Fibroblast of lung (primary cell): ENCODE results near the gene AMIGO3. TPM values are rescaled to one million over a fixed set of nuclear protein-coding genes. Genes with fewer than 3 reads are reported as not detected.
A peak's percentile ranks its signal among the peaks of the same experiment; 100 is the strongest.

Source experiments
- DNase-seq, 2 donors: peaks; one replicate each; pipeline versions ENCODE4 v3.0.0 to v3.0.0-alpha.2; 2010; ENCODE audit warnings: low read depth in 2 of 2
- H2AFZ ChIP-seq: 2 replicates; pipeline ENCODE4 v1.5.1; 2012; ENCODE audit warnings: low read length, control low read depth, inconsistent platforms
- H3K27ac ChIP-seq: 2 replicates; pipeline ENCODE4 v1.5.1; 2011; ENCODE audit warnings: low read length, control low read depth; ENCODE audit not compliant: insufficient read depth
- H3K27me3 ChIP-seq: 2 replicates; pipeline ENCODE4 v1.5.1; 2011; ENCODE audit warnings: mild to moderate bottlenecking, low read length; ENCODE audit not compliant: control insufficient read depth, insufficient read depth
- H3K36me3 ChIP-seq: 2 replicates; pipeline ENCODE4 v1.5.1; 2011; ENCODE audit warnings: low read length; ENCODE audit not compliant: control insufficient read depth, insufficient read depth
- H3K4me1 ChIP-seq: 2 replicates; pipeline ENCODE4 v1.5.1; 2011; ENCODE audit warnings: low read length; ENCODE audit not compliant: control insufficient read depth, insufficient read depth; ENCODE audit errors: extremely low read depth
- H3K4me2 ChIP-seq: 2 replicates; pipeline ENCODE4 v1.5.1; 2011; ENCODE audit warnings: low read length, control low read depth; ENCODE audit not compliant: insufficient read depth; ENCODE audit errors: extremely low read depth
- H3K4me3 ChIP-seq, 4 experiments: fragments of 200-600 bp in 1 of 4; sonication (generic) in 1 of 4; replicated peaks in 1 of 4; 2 replicates each; pipeline ENCODE4 v1.5.1; 2011 to 2016; ENCODE audit warnings: low read length in 4 of 4, low read depth in 3 of 4, mild to moderate bottlenecking in 3 of 4, control low read depth in 2 of 4, inconsistent platforms in 1 of 4, mixed read lengths in 1 of 4; ENCODE audit not compliant: insufficient read depth in 1 of 4; ENCODE audit errors: control extremely low read depth in 1 of 4
- H3K79me2 ChIP-seq: 2 replicates; pipeline ENCODE4 v1.5.1; 2012; ENCODE audit warnings: mild to moderate bottlenecking, low read length, inconsistent platforms; ENCODE audit not compliant: control insufficient read depth, insufficient read depth
- H3K9ac ChIP-seq: 2 replicates; pipeline ENCODE4 v1.5.1; 2011; ENCODE audit warnings: mild to moderate bottlenecking, low read length, control low read depth; ENCODE audit not compliant: insufficient read depth
- H3K9me3 ChIP-seq: 2 replicates; pipeline ENCODE4 v1.5.1; 2012; ENCODE audit warnings: low read depth, low read length; ENCODE audit not compliant: control insufficient read depth, insufficient read depth
- H4K20me1 ChIP-seq: 2 replicates; pipeline ENCODE4 v1.5.1; 2011; ENCODE audit warnings: low read length; ENCODE audit not compliant: control insufficient read depth, insufficient read depth; ENCODE audit errors: extremely low read depth
- EZH2 ChIP-seq: IDR thresholded peaks from 2 replicates; pipeline ENCODE4 v1.5.1; 2012; ENCODE audit warnings: low read length, control low read depth, mild to moderate bottlenecking; ENCODE audit errors: missing control alignments
- polyA minus RNA-seq: library from RNA; depleted of rRNA, polyadenylated mRNA; stranded (reverse); fragments of >200 nt; gene quantifications from 2 replicates; pipeline ENCODE4 v1.2.3, GENCODE V29; 2011; ENCODE audit warnings: low replicate concordance
- polyA plus RNA-seq, 2 donors: library from polyadenylated mRNA; depleted of rRNA in 1 of 2; stranded (reverse) in 1 of 2; unstranded in 1 of 2; fragments of >200 nt; gene quantifications; 2 replicates each; pipeline ENCODE4 v1.2.1, GENCODE V29; 2011 to 2012; ENCODE audit warnings: missing spikeins in 1 of 2
- total RNA-seq: library from RNA; depleted of rRNA; stranded (reverse); fragments of >200 nt; gene quantifications from 2 replicates; pipeline ENCODE4 v1.2.1, GENCODE V29; 2014
- TF ChIP-seq, protein P1 (sequence below), 2 donors: IDR thresholded peaks in 1 of 2; conservative IDR thresholded peaks in 1 of 2; 1 replicate in 1 of 2; 2 replicates in 1 of 2; pipeline ENCODE4 v1.5.1; 2011 to 2012; ENCODE audit warnings: low read length in 2 of 2, control low read depth in 1 of 2, inconsistent platforms in 1 of 2, low read depth in 1 of 2, mild to moderate bottlenecking in 1 of 2

Gene AMIGO3, protein sequence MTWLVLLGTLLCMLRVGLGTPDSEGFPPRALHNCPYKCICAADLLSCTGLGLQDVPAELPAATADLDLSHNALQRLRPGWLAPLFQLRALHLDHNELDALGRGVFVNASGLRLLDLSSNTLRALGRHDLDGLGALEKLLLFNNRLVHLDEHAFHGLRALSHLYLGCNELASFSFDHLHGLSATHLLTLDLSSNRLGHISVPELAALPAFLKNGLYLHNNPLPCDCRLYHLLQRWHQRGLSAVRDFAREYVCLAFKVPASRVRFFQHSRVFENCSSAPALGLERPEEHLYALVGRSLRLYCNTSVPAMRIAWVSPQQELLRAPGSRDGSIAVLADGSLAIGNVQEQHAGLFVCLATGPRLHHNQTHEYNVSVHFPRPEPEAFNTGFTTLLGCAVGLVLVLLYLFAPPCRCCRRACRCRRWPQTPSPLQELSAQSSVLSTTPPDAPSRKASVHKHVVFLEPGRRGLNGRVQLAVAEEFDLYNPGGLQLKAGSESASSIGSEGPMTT
- under 0.01 and 0.33 TPM in 2 replicates for total RNA-seq
- 0.17 TPM in 1 of 2 replicates, not detected in the other for polyA plus RNA-seq
- 0.43 and 0.73 TPM in 2 replicates for polyA plus RNA-seq (2012)
- polyA minus RNA-seq = not detected in 2 replicates

DNA sequence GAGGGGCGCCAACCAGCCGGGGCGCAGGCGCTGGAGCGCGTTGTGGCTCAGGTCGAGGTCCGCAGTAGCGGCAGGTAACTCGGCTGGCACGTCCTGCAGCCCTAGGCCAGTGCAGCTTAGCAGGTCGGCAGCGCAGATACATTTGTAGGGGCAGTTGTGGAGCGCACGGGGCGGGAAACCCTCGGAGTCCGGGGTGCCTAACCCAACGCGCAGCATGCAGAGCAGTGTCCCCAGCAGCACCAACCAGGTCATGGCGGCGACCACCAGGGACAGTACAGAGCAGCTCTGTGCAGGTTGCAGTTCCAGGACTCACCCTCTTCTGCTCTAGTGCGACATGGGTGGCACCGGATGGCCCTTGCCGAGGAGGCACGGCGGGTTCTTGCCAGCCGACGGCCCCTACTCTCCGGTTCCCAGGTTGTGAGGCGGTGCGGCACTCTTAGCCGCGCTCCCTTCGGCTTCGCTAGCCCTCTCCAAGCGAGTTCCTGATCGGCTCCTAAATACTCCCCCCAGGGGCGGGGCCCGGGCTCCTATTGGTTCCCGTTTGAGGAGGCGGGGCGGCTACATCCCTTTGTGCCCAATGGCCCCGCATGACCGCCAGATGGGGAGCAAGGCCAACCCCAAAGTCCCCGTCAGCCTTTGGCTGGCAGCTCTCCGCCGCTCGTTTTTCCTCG, at the start of gene AMIGO3:
AMIGO3 (minus strand) TSS at position 471 of the 671 bp plus-strand sequence; CDS start at position 252, 219 bp downstream.
- no peak within 1 kb of the TSS for H3K27ac ChIP-seq
- H3K27me3 ChIP-seq = no peaks in the 10 kb centered on the region
- TF ChIP-seq, protein P1, sequence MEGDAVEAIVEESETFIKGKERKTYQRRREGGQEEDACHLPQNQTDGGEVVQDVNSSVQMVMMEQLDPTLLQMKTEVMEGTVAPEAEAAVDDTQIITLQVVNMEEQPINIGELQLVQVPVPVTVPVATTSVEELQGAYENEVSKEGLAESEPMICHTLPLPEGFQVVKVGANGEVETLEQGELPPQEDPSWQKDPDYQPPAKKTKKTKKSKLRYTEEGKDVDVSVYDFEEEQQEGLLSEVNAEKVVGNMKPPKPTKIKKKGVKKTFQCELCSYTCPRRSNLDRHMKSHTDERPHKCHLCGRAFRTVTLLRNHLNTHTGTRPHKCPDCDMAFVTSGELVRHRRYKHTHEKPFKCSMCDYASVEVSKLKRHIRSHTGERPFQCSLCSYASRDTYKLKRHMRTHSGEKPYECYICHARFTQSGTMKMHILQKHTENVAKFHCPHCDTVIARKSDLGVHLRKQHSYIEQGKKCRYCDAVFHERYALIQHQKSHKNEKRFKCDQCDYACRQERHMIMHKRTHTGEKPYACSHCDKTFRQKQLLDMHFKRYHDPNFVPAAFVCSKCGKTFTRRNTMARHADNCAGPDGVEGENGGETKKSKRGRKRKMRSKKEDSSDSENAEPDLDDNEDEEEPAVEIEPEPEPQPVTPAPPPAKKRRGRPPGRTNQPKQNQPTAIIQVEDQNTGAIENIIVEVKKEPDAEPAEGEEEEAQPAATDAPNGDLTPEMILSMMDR (conservative IDR thresholded peaks at IDR 0.05 in 1 of 2, IDR thresholded peaks at IDR 0.05 in 1 of 2; ENCODE audit: low read depth in 1 of 2, low read length in 2 of 2) = peak in 1 of 2 donors; percentile 53
- no peak for TF ChIP-seq EZH2
- H3K4me3 ChIP-seq = peak within 1 kb of the TSS; percentile 43 to 58 (median 48)
- H3K79me2 ChIP-seq = peaks cover 16% of the 10 kb centered on the region
- no peak within 1 kb of the TSS for H2AFZ ChIP-seq
- no peaks in the 10 kb centered on the region for H4K20me1 ChIP-seq
- DNase-seq = peak; percentile 90 to 91
- H3K4me1 ChIP-seq = peaks cover 9% of the 10 kb centered on the region
- no peaks in the 10 kb centered on the region for H3K9me3 ChIP-seq
- H3K9ac ChIP-seq = no peak within 1 kb of the TSS
- H3K4me2 ChIP-seq = peak within 1 kb of the TSS; percentile 93
- peaks cover 25% of the 10 kb centered on the region for H3K36me3 ChIP-seq

GRCh38 chr3:49763981-49764380, 44.5 kb upstream of the AMIGO3 start:
- no peak overlapping the region for H3K4me2 ChIP-seq
- no peaks in the 10 kb centered on the region for H3K4me1 ChIP-seq
- peaks cover 54% of the 10 kb centered on the region for H3K79me2 ChIP-seq
- H3K9me3 ChIP-seq = no peaks in the 10 kb centered on the region
- TF ChIP-seq, protein P1 (conservative IDR thresholded peaks at IDR 0.05 in 1 of 2, IDR thresholded peaks at IDR 0.05 in 1 of 2; ENCODE audit: low read depth in 1 of 2, low read length in 2 of 2) = no peak
- TF ChIP-seq EZH2 = no peak
- no peak overlapping the region for H2AFZ ChIP-seq
- H3K4me3 ChIP-seq = no peak overlapping the region
- H3K9ac ChIP-seq = no peak overlapping the region
- H3K36me3 ChIP-seq = no peaks in the 10 kb centered on the region
- DNase-seq = no peak
- H4K20me1 ChIP-seq = no peaks in the 10 kb centered on the region
- no peaks in the 10 kb centered on the region for H3K27me3 ChIP-seq
- no peak overlapping the region for H3K27ac ChIP-seq

GRCh38 chr3:49761661-49762060, 42.2 kb upstream of the AMIGO3 start:
- TF ChIP-seq, protein P1 (conservative IDR thresholded peaks at IDR 0.05 in 1 of 2, IDR thresholded peaks at IDR 0.05 in 1 of 2; ENCODE audit: low read depth in 1 of 2, low read length in 2 of 2) = no peak
- TF ChIP-seq EZH2 = no peak
- DNase-seq = no peak
- H4K20me1 ChIP-seq = no peaks in the 10 kb centered on the region

More at GRCh38 chr3:49761661-49762060, 42.2 kb upstream of the AMIGO3 start:
- no peaks in the 10 kb centered on the region for H3K27me3 ChIP-seq
- no peaks in the 10 kb centered on the region for H3K9me3 ChIP-seq
- no peak overlapping the region for H3K4me3 ChIP-seq
- no peak overlapping the region for H2AFZ ChIP-seq
- no peaks in the 10 kb centered on the region for H3K36me3 ChIP-seq
- H3K4me2 ChIP-seq = no peak overlapping the region
- no peaks in the 10 kb centered on the region for H3K4me1 ChIP-seq
- H3K9ac ChIP-seq = no peak overlapping the region
- no peak overlapping the region for H3K27ac ChIP-seq
- peaks cover 44% of the 10 kb centered on the region for H3K79me2 ChIP-seq
